OCI-LY3 (cell line): ENCODE data around the gene MBD4.
"Not testable (repeated sequence)": the region's sequence is repeated elsewhere in the genome, so short reads cannot be mapped to it uniquely, and the experiment has no call there.

Experiments
- H2AFZ ChIP-seq: fragments of 200-600, 300-600 bp; shearing (Covaris generic); 2 replicates; pipeline ENCODE4 v1.6.0; 2014; ENCODE audit warnings: antibody characterized with exemption, low read depth, low read length
- H3K27ac ChIP-seq: fragments of 200-600, 300-600 bp; sonication (generic); 2 replicates; pipeline ENCODE4 v1.5.1; 2014; ENCODE audit warnings: mild to moderate bottlenecking, low read length, moderate library complexity, mixed read lengths
- H3K27me3 ChIP-seq: fragments of 200-600, 300-600 bp; sonication (generic); 2 replicates; pipeline ENCODE4 v1.6.1; 2014; ENCODE audit warnings: low read depth, low read length, mixed read lengths
- H3K36me3 ChIP-seq: fragments of 200-600, 300-600 bp; sonication (generic); replicated peaks from 2 replicates; pipeline ENCODE3; 2014; ENCODE audit warnings: low read depth, low read length, mixed read lengths
- H3K4me1 ChIP-seq: fragments of 300-600, 200-600 bp; sonication (generic); 2 replicates; pipeline ENCODE4 v1.6.1; 2014; ENCODE audit warnings: low read length, mixed read lengths
- H3K4me2 ChIP-seq: fragments of 200-600, 300-600 bp; sonication (generic); 2 replicates; pipeline ENCODE4 v1.6.1; 2014; ENCODE audit warnings: low read length, mixed read lengths
- H3K4me3 ChIP-seq: fragments of 300-600, 200-600 bp; sonication (generic); 2 replicates; pipeline ENCODE4 v1.5.1; 2014; ENCODE audit warnings: antibody characterized with exemption, mild to moderate bottlenecking, low read length, moderate library complexity
- H3K79me2 ChIP-seq: fragments of 300-600, 200-600 bp; shearing (Covaris generic); 2 replicates; pipeline ENCODE4 v1.6.1; 2014; ENCODE audit warnings: mild to moderate bottlenecking, low read length, mixed read lengths
- H3K9ac ChIP-seq: fragments of 300-600, 200-600 bp; shearing (Covaris generic); 2 replicates; pipeline ENCODE4 v1.6.0; 2014; ENCODE audit warnings: mild to moderate bottlenecking, low read length, moderate library complexity
- H3K9me3 ChIP-seq: fragments of 200-600, 300-600 bp; shearing (Covaris generic); 2 replicates; pipeline ENCODE4 v1.6.1; 2014; ENCODE audit warnings: low read length, mixed read lengths; ENCODE audit not compliant: insufficient read depth
- H4K20me1 ChIP-seq: fragments of 200-600, 300-600 bp; sonication (generic); 2 replicates; pipeline ENCODE4 v1.6.1; 2016; ENCODE audit warnings: low read length, mixed read lengths; ENCODE audit not compliant: insufficient read depth
- EZH2phosphoT487 ChIP-seq: fragments of 200-600 bp; shearing (Covaris generic); IDR thresholded peaks from 2 replicates; pipeline ENCODE4 v1.6.1; 2018; ENCODE audit warnings: antibody characterized with exemption, mixed run types, low read depth
- TF ChIP-seq, protein P1 (sequence below): fragments of 200-600, 300-600 bp; sonication (generic); IDR thresholded peaks from 2 replicates; pipeline ENCODE4 v1.5.1; 2014; ENCODE audit warnings: antibody characterized with exemption, low read length, low read depth

The MBD4 gene

DNA sequence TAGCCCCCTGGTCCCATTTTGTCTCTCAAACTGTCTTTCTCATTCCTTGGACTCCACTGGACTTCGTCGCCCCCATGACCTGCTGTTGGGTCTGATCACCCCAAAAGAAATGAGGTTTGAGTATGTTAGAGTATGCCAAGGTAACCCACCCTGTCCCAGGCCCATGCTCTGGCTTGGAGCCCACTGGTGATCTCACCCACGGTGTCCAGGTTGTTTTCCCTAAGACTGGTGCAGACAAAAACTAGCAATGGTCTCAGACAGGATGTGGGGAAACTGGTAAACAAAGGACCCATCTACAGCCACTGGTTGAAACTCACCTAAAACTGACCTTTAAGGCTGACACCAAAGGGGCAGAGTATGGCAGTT lies 50.2 kb downstream of the MBD4 start:
- Histone ChIP-seq H3K9ac (no peak overlapping the region), H3K4me2 (no peak overlapping the region), H3K79me2 (no peaks in the 10 kb centered on the region), H3K4me1 (no peaks in the 10 kb centered on the region), H3K9me3 (no peaks in the 10 kb centered on the region), H3K4me3 (no peak overlapping the region), H3K36me3 (no peaks in the 10 kb centered on the region), H2AFZ (no peak overlapping the region), H3K27me3 (no peaks in the 10 kb centered on the region), H4K20me1 (no peaks in the 10 kb centered on the region), H3K27ac (no peak overlapping the region)
- TF ChIP-seq, protein P1, sequence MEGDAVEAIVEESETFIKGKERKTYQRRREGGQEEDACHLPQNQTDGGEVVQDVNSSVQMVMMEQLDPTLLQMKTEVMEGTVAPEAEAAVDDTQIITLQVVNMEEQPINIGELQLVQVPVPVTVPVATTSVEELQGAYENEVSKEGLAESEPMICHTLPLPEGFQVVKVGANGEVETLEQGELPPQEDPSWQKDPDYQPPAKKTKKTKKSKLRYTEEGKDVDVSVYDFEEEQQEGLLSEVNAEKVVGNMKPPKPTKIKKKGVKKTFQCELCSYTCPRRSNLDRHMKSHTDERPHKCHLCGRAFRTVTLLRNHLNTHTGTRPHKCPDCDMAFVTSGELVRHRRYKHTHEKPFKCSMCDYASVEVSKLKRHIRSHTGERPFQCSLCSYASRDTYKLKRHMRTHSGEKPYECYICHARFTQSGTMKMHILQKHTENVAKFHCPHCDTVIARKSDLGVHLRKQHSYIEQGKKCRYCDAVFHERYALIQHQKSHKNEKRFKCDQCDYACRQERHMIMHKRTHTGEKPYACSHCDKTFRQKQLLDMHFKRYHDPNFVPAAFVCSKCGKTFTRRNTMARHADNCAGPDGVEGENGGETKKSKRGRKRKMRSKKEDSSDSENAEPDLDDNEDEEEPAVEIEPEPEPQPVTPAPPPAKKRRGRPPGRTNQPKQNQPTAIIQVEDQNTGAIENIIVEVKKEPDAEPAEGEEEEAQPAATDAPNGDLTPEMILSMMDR = no peak
- no peak for TF ChIP-seq EZH2phosphoT487

DNA sequence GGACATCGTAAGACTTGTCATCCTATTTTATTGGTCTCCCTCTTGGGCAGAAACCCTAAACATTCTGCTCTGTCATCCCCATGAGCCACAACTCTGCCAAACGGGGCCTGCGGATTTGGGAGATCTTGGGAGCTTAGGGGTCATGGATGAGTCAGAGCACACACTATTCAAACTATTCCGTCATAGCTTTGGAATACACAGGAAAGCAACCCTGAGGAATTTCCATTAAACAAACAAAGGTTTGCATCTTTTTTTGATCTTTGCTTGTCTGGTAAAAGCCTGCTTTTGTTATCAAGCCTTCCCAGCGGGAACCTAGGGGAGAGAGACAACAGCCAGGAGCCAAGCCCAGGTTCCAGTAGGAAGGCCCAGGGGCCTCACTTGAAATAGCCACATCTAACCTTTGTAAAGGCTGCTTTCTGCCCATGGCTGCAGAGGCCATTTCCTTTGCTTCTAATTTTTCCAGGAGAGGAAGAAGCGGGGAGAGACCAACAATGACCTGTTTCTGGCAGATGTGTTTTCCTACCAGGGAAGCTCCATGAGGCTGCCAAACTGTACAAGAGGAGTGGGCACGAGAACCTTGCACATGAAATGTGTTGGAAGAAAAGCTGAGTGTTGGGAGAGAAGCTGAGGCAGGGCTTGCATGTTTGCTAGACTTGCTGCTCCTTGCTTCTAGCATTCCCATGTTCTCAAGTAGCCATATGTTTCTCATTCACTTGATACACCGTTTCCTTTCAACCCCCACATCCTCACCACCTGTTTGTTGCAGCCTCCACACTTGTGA lies 50.8 kb downstream of the MBD4 start:
- not testable (repeated sequence) for H2AFZ ChIP-seq, H3K9ac ChIP-seq, H3K27ac ChIP-seq, H3K4me3 ChIP-seq, H3K4me2 ChIP-seq, H3K36me3 ChIP-seq, H3K4me1 ChIP-seq, H3K9me3 ChIP-seq, H3K79me2 ChIP-seq, H3K27me3 ChIP-seq, H4K20me1 ChIP-seq

DNA sequence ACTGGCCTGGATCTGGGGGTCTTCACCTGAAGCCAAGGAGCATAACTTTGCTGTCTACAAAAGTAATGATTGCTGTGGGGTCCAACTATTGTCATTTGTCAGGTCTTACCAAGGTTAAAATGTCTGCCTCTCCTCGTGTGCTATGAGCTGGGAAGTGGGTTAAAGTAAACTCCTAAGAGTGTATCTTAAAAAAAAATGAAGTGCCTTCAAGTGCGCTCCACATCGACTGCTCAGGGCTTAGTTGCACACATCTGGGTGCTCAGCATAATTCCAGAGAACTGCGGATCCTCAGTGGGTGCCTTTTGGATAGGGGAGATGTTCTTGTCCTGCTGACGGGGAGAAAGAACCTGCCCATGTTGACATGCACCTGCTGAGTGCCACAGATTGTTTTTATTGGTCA lies 52.3 kb downstream of the MBD4 start:
- no peak overlapping the region for H3K9ac ChIP-seq
- no peaks in the 10 kb centered on the region for H3K36me3 ChIP-seq
- H4K20me1 ChIP-seq = no peaks in the 10 kb centered on the region
- no peaks in the 10 kb centered on the region for H3K4me1 ChIP-seq
- H2AFZ ChIP-seq = no peak overlapping the region
- TF ChIP-seq, protein P1 = no peak
- TF ChIP-seq EZH2phosphoT487 = no peak
- H3K4me3 ChIP-seq = no peak overlapping the region
- no peak overlapping the region for H3K4me2 ChIP-seq
- H3K9me3 ChIP-seq = no peaks in the 10 kb centered on the region
- no peak overlapping the region for H3K27ac ChIP-seq
- H3K27me3 ChIP-seq = no peaks in the 10 kb centered on the region
- no peaks in the 10 kb centered on the region for H3K79me2 ChIP-seq

DNA sequence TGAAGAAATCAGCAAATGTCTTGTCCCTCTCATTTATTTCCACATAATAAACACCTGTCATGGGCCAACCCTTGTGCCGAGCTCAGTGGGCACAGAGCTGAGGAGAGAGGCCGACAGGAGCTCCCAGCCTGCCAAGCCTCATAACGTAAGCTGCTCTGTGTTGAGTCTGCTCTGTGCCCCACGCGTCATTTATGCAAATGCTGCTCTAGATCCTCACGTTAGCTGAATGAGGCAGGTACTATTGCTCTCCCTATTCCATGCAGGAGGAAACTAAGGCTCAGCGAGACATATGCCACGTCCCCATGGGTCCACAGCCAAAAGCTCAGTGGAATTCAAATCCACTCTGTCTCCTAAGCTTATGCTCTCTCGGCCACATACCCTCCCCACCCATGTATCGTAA lies 52.8 kb downstream of the MBD4 start:
- Histone ChIP-seq H3K79me2 (no peaks in the 10 kb centered on the region), H3K9ac (no peak overlapping the region), H3K36me3 (no peaks in the 10 kb centered on the region), H3K27ac (no peak overlapping the region), H3K9me3 (no peaks in the 10 kb centered on the region), H3K4me1 (no peaks in the 10 kb centered on the region), H4K20me1 (no peaks in the 10 kb centered on the region), H2AFZ (no peak overlapping the region), H3K27me3 (no peaks in the 10 kb centered on the region), H3K4me3 (no peak overlapping the region), H3K4me2 (no peak overlapping the region)
- TF ChIP-seq, protein P1 = no peak
- TF ChIP-seq EZH2phosphoT487 = no peak

DNA sequence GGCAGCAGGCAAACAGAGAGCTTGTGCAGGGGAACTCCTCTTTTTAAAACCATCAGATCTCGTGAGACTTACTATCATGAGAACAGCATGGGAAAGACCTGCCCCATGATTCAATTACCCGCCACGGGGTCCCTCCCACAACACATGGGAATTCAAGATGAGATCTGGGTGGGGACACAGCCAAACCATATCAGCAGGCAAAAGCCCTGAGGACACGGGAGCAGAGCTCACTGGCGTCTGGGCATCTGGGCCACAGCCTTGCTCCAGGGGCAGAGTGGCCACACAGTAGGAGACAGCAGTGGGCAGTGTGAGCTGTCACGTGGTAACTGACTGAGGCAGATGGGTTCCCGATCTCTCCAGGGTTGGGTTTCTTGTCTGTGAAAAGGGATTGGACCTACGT lies 54.2 kb downstream of the MBD4 start:
- H3K4me2 ChIP-seq, H3K36me3 ChIP-seq, H3K27ac ChIP-seq, H3K4me1 ChIP-seq, H3K4me3 ChIP-seq, H2AFZ ChIP-seq, H4K20me1 ChIP-seq, H3K9me3 ChIP-seq, H3K27me3 ChIP-seq, H3K9ac ChIP-seq, H3K79me2 ChIP-seq: not testable (repeated sequence)
